ENCODE measurements around the gene DOCK3.
"Not testable (repeated sequence)": the region's sequence is repeated elsewhere in the genome, so short reads cannot be mapped to it uniquely, and the experiment has no call there.

GRCh38 chr3:50803805-50804204, 129.1 kb downstream of the DOCK3 start:
- TF ChIP-seq EZH2 (IDR thresholded peaks at IDR 0.05; ENCODE audit: borderline replicate concordance, insufficient read depth, low read length, poor library complexity, severe bottlenecking); CTCF (IDR thresholded peaks at IDR 0.05; ENCODE audit: poor library complexity, severe bottlenecking); SMC3 (conservative IDR thresholded peaks at IDR 0.05; ENCODE audit: poor library complexity); TAF1 (IDR thresholded peaks at IDR 0.05; ENCODE audit: low read depth); EP300 (conservative IDR thresholded peaks at IDR 0.05; ENCODE audit: poor library complexity, severe bottlenecking); POLR2AphosphoS5 (IDR thresholded peaks at IDR 0.05); MXI1 (conservative IDR thresholded peaks at IDR 0.05; ENCODE audit: poor library complexity, severe bottlenecking); REST (IDR thresholded peaks at IDR 0.05; ENCODE audit: borderline replicate concordance): not testable (repeated sequence)

Measured in neural cell (in vitro differentiated cells).